Keratinocyte (primary cell): ENCODE measurements around the gene STK35. TPM values are rescaled to one million over a fixed set of nuclear protein-coding genes. Genes with fewer than 3 reads are reported as not detected.

Experiments used
- DNase-seq: peaks from one replicate; pipeline ENCODE4 v3.0.0-alpha.2; 2011; ENCODE audit warnings: low read depth, missing footprints, low spot score
- FAIRE-seq: peaks from 2 replicates; lab custom pipeline; 2011; peaks lifted over from hg19 to GRCh38; lab: Jason Lieb, UNC
- H2AFZ ChIP-seq: 2 replicates; pipeline ENCODE4 v1.6.0; 2012; ENCODE audit warnings: low read length, control low read depth, inconsistent platforms; ENCODE audit not compliant: control insufficient read depth
- H3K27ac ChIP-seq: 2 replicates; pipeline ENCODE4 v1.5.1; 2011; ENCODE audit warnings: low read length; ENCODE audit not compliant: control insufficient read depth, insufficient read depth
- H3K27me3 ChIP-seq: 3 replicates; pipeline ENCODE4 v1.6.0; 2011; ENCODE audit warnings: low read length; ENCODE audit not compliant: control insufficient read depth, insufficient read depth; ENCODE audit errors: extremely low read depth
- H3K36me3 ChIP-seq, 2 experiments: 2 replicates in 1 of 2; 3 replicates in 1 of 2; pipeline ENCODE4 v1.5.1; 2011; ENCODE audit warnings: low read length in 2 of 2, mild to moderate bottlenecking in 1 of 2; ENCODE audit not compliant: control insufficient read depth in 2 of 2, insufficient read depth in 2 of 2; ENCODE audit errors: extremely low read depth in 1 of 2
- H3K4me1 ChIP-seq: 3 replicates; pipeline ENCODE4 v1.5.1; 2011; ENCODE audit warnings: low read length; ENCODE audit not compliant: control insufficient read depth, insufficient read depth; ENCODE audit errors: extremely low read depth
- H3K4me2 ChIP-seq: 3 replicates; pipeline ENCODE4 v1.6.0; 2011; ENCODE audit warnings: low read depth, low read length; ENCODE audit not compliant: control insufficient read depth, insufficient read depth; ENCODE audit errors: extremely low read depth
- H3K4me3 ChIP-seq, 3 experiments: fragments of 200-600 bp in 1 of 3; sonication (generic) in 1 of 3; 2 replicates in 2 of 3; 3 replicates in 1 of 3; pipeline ENCODE4 v1.5.1; 2011 to 2016; ENCODE audit warnings: low read length in 3 of 3, mild to moderate bottlenecking in 3 of 3, control low read depth in 2 of 3, inconsistent platforms in 1 of 3, low read depth in 1 of 3, mixed read lengths in 1 of 3, mixed run types in 1 of 3, moderate library complexity in 1 of 3; ENCODE audit not compliant: control insufficient read depth in 2 of 3, insufficient read depth in 2 of 3; ENCODE audit errors: extremely low read depth in 1 of 3
- H3K79me2 ChIP-seq: 2 replicates; pipeline ENCODE4 v1.6.0; 2012; ENCODE audit warnings: low read length; ENCODE audit not compliant: control insufficient read depth, insufficient read depth
- H3K9ac ChIP-seq: 3 replicates; pipeline ENCODE4 v1.6.0; 2011; ENCODE audit warnings: low read length; ENCODE audit not compliant: control insufficient read depth, insufficient read depth; ENCODE audit errors: extremely low read depth
- H3K9me1 ChIP-seq: 3 replicates; pipeline ENCODE4 v1.6.0; 2011; ENCODE audit warnings: low read length; ENCODE audit not compliant: control insufficient read depth, insufficient read depth; ENCODE audit errors: extremely low read depth
- H3K9me3 ChIP-seq: 2 replicates; pipeline ENCODE4 v1.5.1; 2012; ENCODE audit warnings: low read depth, low read length; ENCODE audit not compliant: control insufficient read depth
- H4K20me1 ChIP-seq: 3 replicates; pipeline ENCODE4 v1.6.0; 2011; ENCODE audit warnings: low read length; ENCODE audit not compliant: control insufficient read depth, insufficient read depth; ENCODE audit errors: extremely low read depth
- CTCF ChIP-seq, 3 experiments: IDR thresholded peaks in 1 of 3; conservative IDR thresholded peaks in 1 of 3; optimal IDR thresholded peaks in 1 of 3; 2 replicates in 2 of 3; 3 replicates in 1 of 3; pipeline versions ENCODE3 to v1.5.1; 2011; ENCODE audit warnings: low read length in 3 of 3, mild to moderate bottlenecking in 3 of 3, moderate library complexity in 2 of 3, control low read depth in 1 of 3, inconsistent platforms in 1 of 3; ENCODE audit not compliant: insufficient read depth in 2 of 3; ENCODE audit errors: extremely low read depth in 1 of 3
- EZH2 ChIP-seq: IDR thresholded peaks from one replicate; pipeline ENCODE4 v1.6.1; 2012; ENCODE audit warnings: inconsistent platforms, mild to moderate bottlenecking, low read length, moderate library complexity
- dilution Hi-C: fragments of 300-500 bp; cut with MboI; formaldehyde crosslinking; loops from one replicate; pipeline ENCODE4 v1.7.0; 2020; ENCODE audit warnings: low sequenced_read_pairs; ENCODE audit not compliant: extremely low pct_ligation_motif_present
- polyA plus RNA-seq, 5 experiments: library from polyadenylated mRNA; depleted of rRNA in 3 of 5; stranded (reverse) in 3 of 5; stranded (forward) in 1 of 5; unstranded in 1 of 5; fragments of >200 nt; gene quantifications; 1 replicate in 1 of 5; 2 replicates in 3 of 5; 3 replicates in 1 of 5; pipeline versions ENCODE4 v1.2.1 to v1.2.3, GENCODE V29; 2011 to 2012; ENCODE audit warnings: missing spikeins in 2 of 5, low read depth in 1 of 5, low replicate concordance in 1 of 5

The STK35 gene
- polyA plus RNA-seq, 1 donor (not counting 4 experiments of a cell fraction or from before 2014, with no cell fraction given): 6.5 TPM

- dilution Hi-C loops: no loop called here
- DNase-seq (no peak), FAIRE-seq (no peak)
- Histone ChIP-seq H3K79me2 (no peaks in the 10 kb centered on the region), H3K27me3 (peaks cover 23% of the 10 kb centered on the region), H3K27ac (no peak overlapping the region), H3K9me1 (no peaks in the 10 kb centered on the region), H3K36me3 (no peaks in the 10 kb centered on the region), H3K4me1 (peaks cover 3% of the 10 kb centered on the region), H3K9ac (no peak overlapping the region), H3K9me3 (no peaks in the 10 kb centered on the region), H3K4me3 (no peak overlapping the region), H4K20me1 (no peaks in the 10 kb centered on the region), H2AFZ (no peak overlapping the region), H3K4me2 (no peak overlapping the region)
- no peak for TF ChIP-seq EZH2
- no peak for TF ChIP-seq CTCF (optimal IDR thresholded peaks at IDR 0.05 in 1 of 3, IDR thresholded peaks at IDR 0.05 in 1 of 3, conservative IDR thresholded peaks at IDR 0.05 in 1 of 3; ENCODE audit: extremely low read depth in 1 of 3, insufficient read depth in 2 of 3, low read length in 3 of 3)
Observed at GRCh38 chr20:2088891-2089290, 12.7 kb upstream of the STK35 start.

DNA sequence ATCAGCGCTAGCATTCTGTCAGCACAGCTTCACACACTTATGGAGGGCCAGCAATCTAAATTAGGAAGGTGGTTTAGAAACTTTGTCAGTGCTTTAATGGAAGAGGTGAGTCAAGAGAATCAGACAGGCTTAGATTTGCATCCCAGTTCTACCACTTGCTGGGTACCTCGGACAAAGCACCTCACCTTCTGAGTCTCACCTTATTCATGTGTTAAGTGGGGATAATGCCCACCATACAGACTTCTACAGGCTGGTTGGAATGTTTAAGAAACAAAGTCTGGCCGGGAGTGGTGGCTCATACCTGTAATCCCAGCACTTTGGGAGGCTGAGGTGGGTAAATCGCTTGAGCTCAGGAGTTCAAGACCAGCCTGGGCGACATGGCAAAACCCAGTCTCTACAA lies 12.2 kb upstream of the STK35 start:
- Histone ChIP-seq H3K4me2 (no peak overlapping the region), H3K36me3 (no peaks in the 10 kb centered on the region), H3K27ac (no peak overlapping the region), H4K20me1 (no peaks in the 10 kb centered on the region), H3K27me3 (peaks cover 27% of the 10 kb centered on the region), H2AFZ (no peak overlapping the region), H3K9ac (no peak overlapping the region), H3K9me3 (no peaks in the 10 kb centered on the region), H3K79me2 (no peaks in the 10 kb centered on the region), H3K4me3 (no peak overlapping the region), H3K9me1 (no peaks in the 10 kb centered on the region), H3K4me1 (peaks cover 3% of the 10 kb centered on the region)
- no peak for FAIRE-seq
- TF ChIP-seq CTCF (optimal IDR thresholded peaks at IDR 0.05 in 1 of 3, IDR thresholded peaks at IDR 0.05 in 1 of 3, conservative IDR thresholded peaks at IDR 0.05 in 1 of 3; ENCODE audit: extremely low read depth in 1 of 3, insufficient read depth in 2 of 3, low read length in 3 of 3) (no peak), EZH2 (no peak)
- DNase-seq: no peak
- dilution Hi-C loops: no loop called here
